ENCODE measurements around the gene PLPPR3.
"Not testable (repeated sequence)": the region's sequence is repeated elsewhere in the genome, so short reads cannot be mapped to it uniquely, and the experiment has no call there.

PLPPR3 gene

DNA sequence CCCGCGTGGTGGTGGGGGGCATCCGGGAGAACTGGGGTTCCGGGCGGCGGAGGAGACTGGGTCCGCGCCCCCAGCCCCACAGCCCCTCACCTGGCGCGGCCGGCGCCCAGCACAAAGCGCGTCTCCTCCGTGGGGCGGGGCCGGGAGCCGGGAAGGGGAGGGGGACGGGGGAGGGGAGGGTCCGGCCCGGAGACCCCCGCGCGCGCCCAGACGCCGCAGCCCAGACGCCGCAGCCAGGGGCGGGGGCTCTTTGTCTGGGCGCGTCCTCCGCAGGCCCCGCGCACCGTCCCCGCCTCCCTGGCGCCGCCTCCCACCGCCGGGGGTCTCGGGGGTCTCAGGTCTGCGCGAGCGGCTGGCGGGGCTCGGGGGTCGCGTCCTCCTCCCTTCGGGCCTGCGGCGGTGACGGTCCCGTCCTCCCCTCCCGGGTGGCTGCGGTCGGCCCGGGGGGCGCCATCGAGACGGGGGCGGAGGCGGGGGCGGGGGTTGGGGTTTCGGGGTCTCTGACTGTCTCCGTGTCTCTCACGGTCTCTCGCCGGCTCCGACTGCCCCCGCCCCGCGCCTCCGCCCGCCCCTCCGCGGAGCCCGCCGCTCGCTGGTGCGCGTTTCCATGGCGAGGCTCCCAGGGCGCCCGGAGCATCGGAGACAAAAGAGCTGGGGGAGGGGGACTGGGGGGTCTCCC lies at the start of gene PLPPR3:
TSS of gene PLPPR3 (minus strand) at position 131 of the 679 bp plus-strand sequence. CDS start 396 bp downstream, outside the sequence.
- no peak for DNase-seq

- no peak for DNase-seq
Measured at GRCh38 chr19:870963-871401, 49.2 kb upstream of the PLPPR3 start.

GRCh38 chr19:870314-870713 lies 48.6 kb upstream of the PLPPR3 start:
- DNase-seq = no peak

DNA sequence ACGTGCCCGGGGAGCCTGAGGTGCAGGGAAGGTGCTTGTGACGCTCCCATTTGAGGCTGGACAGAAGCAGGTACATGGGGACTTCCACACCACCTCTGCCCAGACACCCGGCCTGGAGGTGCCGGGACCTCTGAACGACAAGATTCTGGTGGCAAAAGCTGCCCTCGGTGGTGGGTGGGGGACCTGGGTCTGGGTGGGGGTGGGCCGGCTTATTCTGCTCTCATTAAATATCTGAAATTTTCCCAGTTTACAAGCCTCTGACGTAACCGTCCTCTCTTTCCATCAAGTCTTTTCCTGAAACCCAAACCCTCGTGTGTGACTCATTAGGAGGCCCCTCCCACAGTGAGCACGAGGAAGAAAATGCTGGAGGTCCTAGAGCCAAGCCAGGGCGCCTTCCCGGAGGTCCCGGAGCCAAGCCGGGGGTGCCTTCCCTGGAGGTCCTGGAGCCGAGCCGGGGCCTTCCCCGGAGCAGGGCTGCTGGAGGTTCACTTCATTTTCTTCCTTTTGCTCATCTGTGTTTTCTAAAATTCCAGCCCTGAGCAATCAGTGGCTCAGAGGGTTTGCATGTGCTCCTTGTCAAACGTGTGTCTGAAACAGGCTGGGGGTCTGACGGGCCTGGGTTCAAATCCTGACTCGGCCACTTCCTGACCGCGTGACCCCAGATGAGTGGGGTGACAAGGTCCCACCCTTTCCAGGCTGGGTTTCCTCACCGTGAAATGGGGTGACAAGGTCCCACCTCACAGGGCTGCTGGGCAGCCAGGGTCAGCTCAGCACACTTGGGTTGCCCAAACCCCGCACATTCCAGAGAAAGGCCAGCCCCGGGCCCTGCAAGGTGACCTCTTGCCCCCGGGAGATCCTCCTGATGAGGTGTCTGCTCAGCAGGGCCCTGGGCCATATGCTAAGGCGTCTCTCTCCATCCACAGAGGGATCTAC lies 47.8 kb upstream of the PLPPR3 start:
- DNase-seq = no peak

GRCh38 chr19:868458-869244 lies 46.9 kb upstream of the PLPPR3 start:
- no peak for DNase-seq

DNA sequence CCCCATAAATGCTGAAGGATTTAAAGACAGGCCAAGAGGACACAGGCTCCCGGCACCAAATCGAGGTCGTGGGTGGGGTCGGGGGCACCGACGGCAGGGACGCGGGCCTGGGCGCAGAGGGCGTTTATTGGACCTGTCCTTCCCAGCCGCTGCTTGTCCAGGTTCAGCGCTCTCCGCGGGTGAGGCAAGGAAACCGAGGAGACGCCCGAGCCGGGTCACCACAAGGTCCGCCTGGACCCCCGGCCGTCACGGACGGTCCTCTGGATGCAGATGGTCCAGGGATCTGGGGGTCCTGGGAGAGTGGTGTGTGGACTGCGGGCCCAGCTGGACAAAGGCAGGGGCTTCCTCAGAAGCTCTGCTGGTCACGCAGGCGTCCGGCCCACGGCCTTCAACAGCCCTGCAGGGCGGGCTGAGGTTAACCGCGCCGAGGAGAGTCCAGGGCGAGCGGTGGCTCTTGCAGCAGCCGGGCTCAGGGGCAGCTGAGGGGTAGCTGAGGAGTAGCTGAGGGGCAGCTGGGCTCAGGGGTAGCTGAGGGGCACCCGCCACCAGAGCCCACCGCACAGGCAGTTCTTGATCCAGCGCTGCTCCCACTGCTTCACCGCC lies 46.2 kb upstream of the PLPPR3 start:
- DNase-seq = no peak

DNA sequence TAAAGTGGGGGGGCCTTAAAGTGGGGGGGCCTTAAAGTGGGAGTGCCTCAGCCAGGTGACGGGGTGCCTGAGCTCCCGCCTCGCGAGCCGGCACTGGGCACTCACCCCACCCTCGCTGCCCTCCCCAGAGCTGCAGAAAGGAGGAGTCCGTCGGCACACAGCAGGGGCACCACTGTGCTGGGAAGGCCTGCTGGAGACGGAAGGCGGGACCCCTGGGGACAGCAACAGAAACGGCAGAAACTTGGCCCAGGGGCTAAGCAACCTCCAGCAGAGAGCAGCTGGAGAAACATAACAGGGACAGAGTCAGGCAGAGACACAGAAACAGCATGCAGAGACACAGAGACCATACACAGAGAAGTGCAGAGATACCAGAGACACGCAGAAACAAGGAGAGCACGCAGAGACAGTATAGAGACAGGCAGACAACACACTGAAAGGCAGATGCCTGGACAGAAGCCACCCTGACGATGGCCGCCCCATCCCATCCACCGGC lies 45.6 kb upstream of the PLPPR3 start:
- DNase-seq = no peak

DNA sequence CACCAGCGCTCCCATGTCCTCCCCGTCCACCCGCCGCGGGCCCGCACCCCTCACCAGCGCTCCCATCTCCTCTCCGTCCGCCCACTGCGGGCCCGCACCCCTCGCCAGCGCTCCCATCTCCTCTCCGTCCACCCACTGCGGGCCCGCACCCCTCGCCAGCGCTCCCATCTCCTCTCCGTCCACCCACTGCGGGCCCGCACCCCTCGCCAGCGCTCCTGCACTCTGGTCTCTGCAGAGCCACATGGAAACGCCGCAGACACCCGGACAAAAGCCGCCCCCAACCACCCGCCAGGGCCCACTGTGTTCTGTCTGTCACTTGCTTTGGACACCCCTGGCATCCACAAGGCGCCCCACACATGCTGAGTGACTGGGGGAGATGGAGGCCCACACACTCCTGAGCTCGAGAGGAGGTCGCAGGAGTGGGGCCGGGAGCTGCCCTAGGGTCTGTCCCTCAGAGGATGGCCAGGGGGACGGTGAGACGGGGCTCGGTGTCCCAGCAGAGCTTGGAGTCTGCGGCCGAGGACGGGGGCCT lies 45.1 kb upstream of the PLPPR3 start:
- no peak for DNase-seq

GRCh38 chr19:863315-863620 lies 41.5 kb upstream of the PLPPR3 start:
- no peak for DNase-seq

DNA sequence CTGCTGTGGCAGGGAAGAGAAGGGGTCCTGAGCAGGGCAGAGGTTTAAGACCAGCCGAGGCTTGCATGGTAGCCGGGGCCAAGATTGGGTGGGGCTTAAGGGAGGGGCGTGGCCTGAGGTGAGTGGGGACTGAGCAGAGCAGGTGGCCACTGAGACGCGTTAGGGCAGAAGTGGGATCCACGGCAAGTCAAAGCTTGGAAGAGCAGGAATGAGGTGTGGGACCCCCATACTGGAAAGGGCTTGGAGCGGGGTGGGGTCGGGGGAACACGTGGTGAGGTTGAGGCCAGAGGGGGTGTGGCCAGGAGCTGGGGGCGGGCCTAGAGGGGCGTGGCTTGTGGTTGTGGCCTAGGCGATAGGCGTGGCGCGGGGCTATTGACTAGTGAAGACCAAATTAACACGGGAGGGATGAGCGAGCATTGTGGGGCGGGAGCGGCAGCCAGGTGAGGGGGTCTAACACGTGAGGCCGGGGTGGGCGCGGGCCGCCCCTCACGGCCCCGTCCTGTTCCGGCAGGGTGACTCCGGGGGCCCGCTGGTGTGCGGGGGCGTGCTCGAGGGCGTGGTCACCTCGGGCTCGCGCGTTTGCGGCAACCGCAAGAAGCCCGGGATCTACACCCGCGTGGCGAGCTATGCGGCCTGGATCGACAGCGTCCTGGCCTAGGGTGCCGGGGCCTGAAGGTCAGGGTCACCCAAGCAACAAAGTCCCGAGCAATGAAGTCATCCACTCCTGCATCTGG lies 41.0 kb upstream of the PLPPR3 start:
- DNase-seq = peak; percentile 76

DNA sequence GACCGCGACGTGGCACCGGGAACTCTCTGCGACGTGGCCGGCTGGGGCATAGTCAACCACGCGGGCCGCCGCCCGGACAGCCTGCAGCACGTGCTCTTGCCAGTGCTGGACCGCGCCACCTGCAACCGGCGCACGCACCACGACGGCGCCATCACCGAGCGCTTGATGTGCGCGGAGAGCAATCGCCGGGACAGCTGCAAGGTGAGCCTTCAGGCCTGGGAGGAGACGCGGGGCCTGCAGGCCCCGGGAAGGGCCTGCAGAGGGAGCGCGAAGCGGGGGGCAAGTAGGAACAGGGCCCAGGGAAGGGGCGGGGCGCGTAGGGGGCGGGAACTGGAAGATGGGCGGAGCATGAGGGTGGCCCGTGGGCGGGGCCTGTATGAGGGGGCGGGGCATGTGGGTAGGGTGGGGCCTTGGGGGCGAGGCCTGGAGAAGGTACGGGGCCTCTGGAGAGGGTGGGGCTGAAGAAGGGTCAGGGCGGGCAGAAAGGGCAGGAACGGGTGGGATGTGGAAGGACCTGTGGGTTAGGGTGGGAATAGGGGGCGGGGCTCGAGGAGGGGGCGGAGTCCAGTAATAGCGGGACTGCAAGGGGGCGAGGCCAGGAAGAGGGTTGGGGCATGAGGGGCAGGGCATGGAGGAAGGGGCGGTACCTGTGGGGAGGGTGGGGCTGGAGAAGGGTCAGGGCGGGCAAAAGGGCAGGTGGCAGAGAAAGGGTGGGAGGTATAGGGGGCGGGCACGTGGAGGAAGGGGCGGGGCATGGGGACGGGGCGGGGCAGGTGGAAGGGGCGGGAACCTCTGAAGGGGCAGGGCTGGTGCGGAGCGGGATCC lies 40.2 kb upstream of the PLPPR3 start:
- DNase-seq = peak; percentile 66

DNA sequence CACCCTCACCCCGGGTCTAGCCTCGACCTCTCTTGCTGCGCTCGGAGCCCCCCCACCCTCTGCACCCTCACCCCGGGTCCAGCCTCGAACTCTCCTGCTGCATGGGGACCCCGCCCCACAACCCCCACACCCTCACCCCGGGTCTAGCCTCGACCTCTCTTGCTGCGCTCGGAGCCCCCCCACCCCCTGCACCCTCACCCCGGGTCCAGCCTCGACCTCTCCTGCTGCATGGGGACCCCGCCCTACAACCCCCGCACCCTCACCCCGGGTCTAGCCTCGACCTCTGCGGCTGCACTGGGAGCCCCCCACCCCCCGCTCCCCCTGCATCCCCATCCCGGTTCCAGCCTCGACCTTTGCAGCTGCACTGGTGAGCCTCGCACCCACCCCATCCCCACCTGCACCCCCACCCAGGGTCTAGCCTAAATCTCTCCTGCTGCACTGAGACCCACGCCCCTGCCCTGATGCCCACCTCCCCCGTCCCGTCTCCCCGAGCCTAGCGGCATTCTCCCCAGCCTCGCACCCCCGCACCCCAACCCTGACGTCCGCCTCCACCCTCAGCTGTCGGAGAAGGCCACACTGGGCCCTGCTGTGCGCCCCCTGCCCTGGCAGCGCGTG lies 39.5 kb upstream of the PLPPR3 start:
- DNase-seq = no peak

DNA sequence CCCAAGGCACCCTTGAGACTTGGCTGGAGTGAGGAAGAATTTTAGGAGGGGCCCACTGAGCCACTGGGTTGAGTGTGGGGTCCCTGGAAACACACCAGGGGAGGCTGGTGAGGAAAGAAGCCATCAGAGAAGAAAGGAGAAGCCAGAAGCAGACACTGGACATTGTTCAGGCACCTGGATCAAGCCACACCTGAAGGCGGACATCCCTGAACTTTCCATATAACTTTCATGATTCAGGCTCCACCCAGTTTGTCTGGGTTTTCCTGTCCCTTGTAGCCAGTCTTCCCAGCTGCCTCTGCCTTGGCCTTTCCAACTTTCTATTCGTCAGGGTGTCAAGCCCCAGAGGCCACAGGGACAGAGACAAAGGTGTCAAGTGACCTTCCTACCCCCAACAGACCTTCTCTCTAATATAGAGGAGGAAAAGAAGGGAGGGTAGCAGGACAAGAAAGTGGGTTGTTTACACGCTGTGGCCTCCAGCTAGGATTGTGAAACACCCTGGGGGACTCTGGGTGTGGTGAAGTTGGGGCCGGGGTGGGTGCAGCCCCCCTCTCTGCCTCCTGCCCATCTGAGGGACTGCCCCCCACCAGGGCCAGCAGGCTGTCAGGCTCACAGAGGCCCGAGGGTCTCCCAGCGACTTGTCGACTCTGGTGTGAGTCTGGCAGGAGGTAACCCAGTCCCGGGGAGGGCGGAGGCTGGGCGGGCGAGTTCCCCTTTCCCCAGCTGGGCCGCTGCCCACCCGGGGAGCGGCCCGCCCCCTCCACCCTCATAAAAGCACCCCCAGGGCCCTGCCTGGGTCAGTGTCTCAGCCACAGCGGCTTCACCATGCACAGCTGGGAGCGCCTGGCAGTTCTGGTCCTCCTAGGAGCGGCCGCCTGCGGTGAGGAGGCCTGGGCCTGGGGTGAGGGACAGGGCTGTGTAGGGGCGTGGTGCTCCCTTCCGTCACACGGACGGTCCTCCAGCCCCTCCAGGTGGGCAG lies 37.4 kb upstream of the PLPPR3 start, which contains the start of gene CFD:
TSS of gene CFD (plus strand) at position 797 of the 976 bp plus-strand sequence. CDS start at position 823, 26 bp downstream.
- no peak for DNase-seq

- no peak for DNase-seq
Measured at GRCh38 chr19:858284-858683, 36.5 kb upstream of the PLPPR3 start.

DNA sequence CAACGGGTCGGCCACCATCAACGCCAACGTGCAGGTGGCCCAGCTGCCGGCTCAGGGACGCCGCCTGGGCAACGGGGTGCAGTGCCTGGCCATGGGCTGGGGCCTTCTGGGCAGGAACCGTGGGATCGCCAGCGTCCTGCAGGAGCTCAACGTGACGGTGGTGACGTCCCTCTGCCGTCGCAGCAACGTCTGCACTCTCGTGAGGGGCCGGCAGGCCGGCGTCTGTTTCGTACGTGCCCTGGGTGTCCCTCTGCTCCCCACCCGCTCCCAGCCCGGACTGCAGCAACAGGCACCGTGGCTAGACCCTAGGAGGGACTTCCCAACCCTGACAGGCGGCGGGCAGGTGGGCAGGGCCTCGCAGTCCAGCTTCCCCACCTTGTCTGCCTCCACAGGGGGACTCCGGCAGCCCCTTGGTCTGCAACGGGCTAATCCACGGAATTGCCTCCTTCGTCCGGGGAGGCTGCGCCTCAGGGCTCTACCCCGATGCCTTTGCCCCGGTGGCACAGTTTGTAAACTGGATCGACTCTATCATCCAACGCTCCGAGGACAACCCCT lies 33.9 kb upstream of the PLPPR3 start:
- DNase-seq = no peak

DNA sequence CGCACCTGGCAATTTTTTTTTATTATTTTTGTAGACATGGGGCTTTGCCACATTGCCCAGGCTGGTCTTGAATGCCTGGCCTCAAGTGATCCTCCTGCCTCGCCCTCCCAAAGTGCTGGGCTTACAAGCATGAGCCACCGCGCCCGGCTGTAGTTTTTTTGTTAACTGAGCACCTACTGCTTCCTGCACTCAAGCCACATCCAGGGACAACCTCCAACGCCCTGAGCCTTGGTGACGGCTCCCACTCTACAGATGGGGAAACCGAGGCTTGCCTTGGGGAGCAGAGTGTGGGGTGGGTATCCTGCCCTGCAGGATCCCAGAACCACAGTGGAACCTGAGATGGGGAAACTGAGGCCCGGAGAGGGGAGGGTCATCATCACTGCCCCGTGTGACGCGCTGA lies 33.4 kb upstream of the PLPPR3 start:
- DNase-seq = no peak

DNA sequence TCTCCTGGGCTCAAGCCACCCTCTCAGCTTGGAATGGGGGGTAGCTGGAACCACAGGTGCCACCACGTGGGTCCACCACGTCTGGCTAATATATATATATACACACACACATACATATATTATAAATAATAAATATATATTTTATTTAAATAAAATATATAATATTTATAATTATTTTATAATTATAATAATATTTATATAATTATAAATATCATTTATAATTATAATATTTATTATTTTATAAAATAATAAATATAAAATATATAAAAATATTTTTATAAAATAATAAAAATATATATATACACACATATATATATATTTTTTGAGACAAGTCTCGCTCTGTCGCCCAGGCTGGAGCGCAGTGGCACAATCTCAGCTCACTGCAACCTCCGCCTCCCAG lies 32.8 kb upstream of the PLPPR3 start:
- no peak for DNase-seq

DNA sequence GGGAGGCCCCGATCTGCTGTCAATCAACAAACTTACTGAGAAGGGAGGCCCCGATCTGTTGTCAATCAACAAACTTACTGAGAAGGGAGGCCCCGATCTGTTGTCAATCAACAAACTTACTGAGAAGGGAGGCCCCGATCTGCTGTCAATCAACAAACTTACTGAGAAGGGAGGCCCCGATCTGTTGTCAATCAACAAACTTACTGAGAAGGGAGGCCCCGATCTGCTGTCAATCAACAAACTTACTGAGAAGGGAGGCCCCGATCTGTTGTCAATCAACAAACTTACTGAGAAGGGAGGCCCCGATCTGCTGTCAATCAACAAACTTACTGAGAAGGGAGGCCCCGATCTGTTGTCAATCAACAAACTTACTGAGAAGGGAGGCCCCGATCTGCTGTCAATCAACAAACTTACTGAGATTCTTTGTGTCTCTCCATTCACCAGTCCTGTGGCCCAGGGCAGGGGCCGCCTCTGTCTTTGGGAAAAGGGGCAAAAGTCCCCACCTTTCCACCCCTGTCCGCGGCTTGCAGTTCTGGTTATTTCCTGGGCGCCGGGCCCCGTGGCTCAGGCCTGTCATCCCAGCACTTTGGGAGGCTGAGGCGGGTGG lies 32.0 kb upstream of the PLPPR3 start:
- DNase-seq = not testable (repeated sequence)

Data from activated gamma-delta T cell treated with Interleukin-2 at 50 U/mL for 16 hours (primary cell).